Measurements from ENCODE around the gene ELL2. TPM values are rescaled to one million over a fixed set of nuclear protein-coding genes. Genes with fewer than 3 reads are reported as not detected.

ELL2 gene
- total RNA-seq, 4 donors from 2014 or later, result 5.8 to 46.8 (median 19.7) TPM

GRCh38 chr5:95866435-95867040 lies 95.1 kb downstream of the ELL2 start:
- no peak overlapping the region for H3K4me3 ChIP-seq
- in situ Hi-C loops (cut with MboI; ENCODE audit: low pct_ligation_motif_present in 1 of 4, low pct_unique_long_range_greater_than_20kb in 1 of 4, low sequenced_read_pairs in 3 of 4) (loop anchor here (10.0 to 25.0 kb wide), 5 partner anchors 96 to 738 kb away; partner anchors contain the start of gene ELL2 (in 2 of the 4)), intact Hi-C loops (cut with DNase I; ENCODE audit: low total_unique reads) (loop anchor here (10.0 kb wide), 1 partner anchor 728 kb away; no protein-coding TSS in a partner anchor)
- TF ChIP-seq EP300 (IDR thresholded peaks at IDR 0.05; ENCODE audit: low read depth) (no peak), POLR2AphosphoS5 (IDR thresholded peaks at IDR 0.05) (no peak), POLR2A (IDR thresholded peaks at IDR 0.05) (no peak), CTCF (IDR thresholded peaks at IDR 0.05) (no peak)
- no peaks in the 10 kb centered on the region for H3K27me3 ChIP-seq
- H3K36me3 ChIP-seq, result no peaks in the 10 kb centered on the region
- H3K27ac ChIP-seq, result no peak overlapping the region
- no peak for DNase-seq
- 52% methylated on average over 1 of the region's 1 CpG; no CpG with 5 or more reads in 1 of the 2 donors for WGBS, 2 donors (ENCODE audit: low coverage in 1 of 2)
- no peaks in the 10 kb centered on the region for H3K9me3 ChIP-seq
- H3K4me1 ChIP-seq, result peaks cover 0 to 49% (median 21%) of the 10 kb centered on the region in 4 donors

- H3K4me3 ChIP-seq, result no peak overlapping the region
- TF ChIP-seq CTCF (IDR thresholded peaks at IDR 0.05) (no peak), POLR2AphosphoS5 (IDR thresholded peaks at IDR 0.05) (peak in 1 of 3 donors; percentile 12), EP300 (IDR thresholded peaks at IDR 0.05; ENCODE audit: low read depth) (no peak), POLR2A (IDR thresholded peaks at IDR 0.05) (no peak)
- no peaks in the 10 kb centered on the region for H3K27me3 ChIP-seq
- H3K4me1 ChIP-seq, result peaks cover 0 to 40% (median 14%) of the 10 kb centered on the region in 4 donors
- H3K36me3 ChIP-seq, result no peaks in the 10 kb centered on the region
- H3K9me3 ChIP-seq, result no peaks in the 10 kb centered on the region
- in situ Hi-C loops (cut with MboI; ENCODE audit: low pct_ligation_motif_present in 1 of 4, low pct_unique_long_range_greater_than_20kb in 1 of 4, low sequenced_read_pairs in 3 of 4), result loop anchor here (10.0 to 25.0 kb wide), 5 partner anchors 97 to 740 kb away; partner anchors contain the start of gene ELL2 (in 2 of the 4)
- peak overlapping the region; percentile 57 to 74 (median 72) for H3K27ac ChIP-seq
- intact Hi-C loops (cut with DNase I; ENCODE audit: low total_unique reads), result loop anchor here (10.0 kb wide), 1 partner anchor 730 kb away; no protein-coding TSS in a partner anchor
- peak; percentile 53 for DNase-seq
- 40% methylated on average over 6 of the region's 6 CpGs; no CpG with 5 or more reads in 1 of the 2 donors for WGBS, 2 donors (ENCODE audit: low coverage in 1 of 2)
These were observed 96.6 kb downstream of the ELL2 start for GRCh38 chr5:95864944-95865504.

GRCh38 chr5:95864456-95864855 lies 97.2 kb downstream of the ELL2 start:
- intact Hi-C loops (cut with DNase I; ENCODE audit: low total_unique reads), result loop anchor here (10.0 kb wide), 1 partner anchor 730 kb away; no protein-coding TSS in a partner anchor
- in situ Hi-C loops (cut with MboI; ENCODE audit: low pct_ligation_motif_present in 1 of 4, low pct_unique_long_range_greater_than_20kb in 1 of 4, low sequenced_read_pairs in 3 of 4), result loop anchor here (10.0 to 25.0 kb wide), 5 partner anchors 98 to 740 kb away; partner anchors contain the start of gene ELL2 (in 2 of the 4)
- Histone ChIP-seq H3K27ac (peak overlapping the region; percentile 57 to 74 (median 72)), H3K4me3 (no peak overlapping the region), H3K36me3 (no peaks in the 10 kb centered on the region), H3K4me1 (peaks cover 0 to 35% (median 14%) of the 10 kb centered on the region in 4 donors), H3K9me3 (no peaks in the 10 kb centered on the region), H3K27me3 (no peaks in the 10 kb centered on the region)
- DNase-seq, result no peak
- TF ChIP-seq EP300 (IDR thresholded peaks at IDR 0.05; ENCODE audit: low read depth), result no peak
- TF ChIP-seq POLR2A (IDR thresholded peaks at IDR 0.05), result no peak
- no peak for TF ChIP-seq CTCF (IDR thresholded peaks at IDR 0.05)
- no peak for TF ChIP-seq POLR2AphosphoS5 (IDR thresholded peaks at IDR 0.05)
- WGBS, 2 donors (ENCODE audit: low coverage in 1 of 2), result 74 to 88% methylated on average over 1 of the region's 1 CpG

GRCh38 chr5:95863383-95863757 lies 98.3 kb downstream of the ELL2 start:
- Histone ChIP-seq H3K27me3 (no peaks in the 10 kb centered on the region), H3K4me1 (peaks cover 0 to 41% (median 20%) of the 10 kb centered on the region in 4 donors), H3K36me3 (no peaks in the 10 kb centered on the region), H3K4me3 (no peak overlapping the region), H3K27ac (peak overlapping the region; percentile 10 to 25 (median 20)), H3K9me3 (no peaks in the 10 kb centered on the region)
- TF ChIP-seq POLR2A (IDR thresholded peaks at IDR 0.05), result no peak
- in situ Hi-C loops (cut with MboI; ENCODE audit: low pct_ligation_motif_present in 1 of 4, low pct_unique_long_range_greater_than_20kb in 1 of 4, low sequenced_read_pairs in 3 of 4), result loop anchor here (10.0 to 25.0 kb wide), 5 partner anchors 99 to 741 kb away; partner anchors contain the start of gene ELL2 (in 2 of the 4)
- WGBS, 2 donors (ENCODE audit: low coverage in 1 of 2), result 77 to 82% methylated on average over 1 to 4 of the region's 4 CpGs
- intact Hi-C loops (cut with DNase I; ENCODE audit: low total_unique reads), result loop anchor here (10.0 kb wide), 1 partner anchor 731 kb away; no protein-coding TSS in a partner anchor
- no peak for DNase-seq
